NT2/D1 (cell line): ENCODE data around the gene TMEM51.

Source experiments
- DNase-seq: peaks from one replicate; pipeline ENCODE4 v3.0.0-alpha.2; 2011; ENCODE audit warnings: low read depth, low spot score
- H3K27me3 ChIP-seq: 2 replicates; pipeline ENCODE4 v1.6.0; 2011; ENCODE audit warnings: mild to moderate bottlenecking; ENCODE audit not compliant: insufficient read length, insufficient read depth
- H3K36me3 ChIP-seq: 2 replicates; pipeline ENCODE4 v1.6.1; 2011; ENCODE audit warnings: mild to moderate bottlenecking, low read length, mixed read lengths; ENCODE audit not compliant: insufficient read depth, insufficient read length
- H3K4me1 ChIP-seq: 2 replicates; pipeline ENCODE4 v1.5.1; 2011; ENCODE audit not compliant: insufficient read depth, insufficient read length
- H3K4me3 ChIP-seq: 2 replicates; pipeline ENCODE4 v1.5.1; 2011; ENCODE audit warnings: low read depth; ENCODE audit not compliant: insufficient read length
- H3K9ac ChIP-seq: 2 replicates; pipeline ENCODE4 v1.6.0; 2011; ENCODE audit warnings: low read depth; ENCODE audit not compliant: insufficient read length
- H3K9me3 ChIP-seq: 2 replicates; pipeline ENCODE4 v1.5.1; 2011; ENCODE audit warnings: mild to moderate bottlenecking, low read length; ENCODE audit not compliant: insufficient read depth
- SUZ12 ChIP-seq: IDR thresholded peaks from 2 replicates; pipeline ENCODE4 v1.6.1; 2011; ENCODE audit not compliant: insufficient read length, insufficient read depth; ENCODE audit errors: extremely low read depth
- YY1 ChIP-seq: IDR thresholded peaks from 2 replicates; pipeline ENCODE4 v1.6.1; 2011; ENCODE audit not compliant: insufficient read length, insufficient read depth
- ZNF274 ChIP-seq: IDR thresholded peaks from 2 replicates; pipeline ENCODE4 v1.6.1; 2011; ENCODE audit warnings: mild to moderate bottlenecking, low read depth, low read length

The TMEM51 gene

GRCh38 chr1:15176120-15176519, 22.6 kb downstream of the TMEM51 start:
- TF ChIP-seq SUZ12 (no peak), ZNF274 (no peak), YY1 (no peak)
- no peaks in the 10 kb centered on the region for H3K9me3 ChIP-seq
- no peaks in the 10 kb centered on the region for H3K27me3 ChIP-seq
- peaks cover 6% of the 10 kb centered on the region for H3K4me1 ChIP-seq
- H3K36me3 ChIP-seq: no peaks in the 10 kb centered on the region
- no peak overlapping the region for H3K4me3 ChIP-seq
- no peak for DNase-seq
- no peak overlapping the region for H3K9ac ChIP-seq

DNA sequence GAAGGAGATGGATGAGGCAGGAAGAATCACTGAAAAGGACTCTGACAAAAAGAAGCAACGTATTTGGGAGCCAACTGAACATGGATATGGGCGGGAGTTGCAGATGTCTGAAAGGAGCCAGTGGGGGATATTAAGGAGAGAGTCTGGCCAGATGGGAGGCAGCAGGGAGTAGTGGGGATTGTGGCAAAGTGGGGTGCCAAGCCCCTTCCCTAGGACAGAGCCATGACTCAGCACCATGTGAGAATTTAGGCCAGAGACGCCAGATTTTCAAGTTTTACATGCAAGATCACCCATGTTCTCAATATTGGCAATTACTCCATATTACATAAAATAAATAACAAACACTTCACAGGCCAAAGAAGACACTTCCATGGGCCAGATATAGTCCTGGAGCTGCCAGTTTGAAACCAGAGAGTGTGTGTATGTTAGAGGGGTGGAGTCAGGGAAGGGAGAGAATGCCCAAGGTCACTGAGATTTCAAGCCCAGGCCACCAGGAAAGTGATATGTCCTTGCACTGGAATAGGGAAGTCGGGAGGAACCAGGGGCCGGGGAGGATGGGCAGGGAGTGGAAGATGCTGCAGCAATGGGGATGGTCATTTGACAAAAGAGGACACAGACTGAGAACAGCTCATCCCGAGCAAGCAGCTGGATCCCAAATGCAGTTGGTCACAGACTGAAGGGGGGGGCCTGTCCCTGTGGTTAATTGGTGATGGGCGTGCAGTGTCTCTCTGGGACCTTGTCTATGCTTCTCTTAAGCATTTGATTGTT, 23.5 kb downstream of the TMEM51 start:
- DNase-seq: no peak
- Histone ChIP-seq H3K9me3 (no peaks in the 10 kb centered on the region), H3K36me3 (no peaks in the 10 kb centered on the region), H3K9ac (no peak overlapping the region), H3K4me3 (no peak overlapping the region), H3K4me1 (peaks cover 6% of the 10 kb centered on the region), H3K27me3 (no peaks in the 10 kb centered on the region)
- no peak for TF ChIP-seq YY1
- no peak for TF ChIP-seq ZNF274
- TF ChIP-seq SUZ12: no peak

- Histone ChIP-seq H3K9ac (no peak overlapping the region), H3K4me1 (peaks cover 6% of the 10 kb centered on the region), H3K4me3 (no peak overlapping the region), H3K36me3 (no peaks in the 10 kb centered on the region), H3K27me3 (no peaks in the 10 kb centered on the region), H3K9me3 (no peaks in the 10 kb centered on the region)
- TF ChIP-seq SUZ12 (no peak), YY1 (no peak), ZNF274 (no peak)
- no peak for DNase-seq
Observed at GRCh38 chr1:15177710-15178166, 24.2 kb downstream of the TMEM51 start.

- H3K27me3 ChIP-seq: no peaks in the 10 kb centered on the region
- no peak for DNase-seq
- no peak overlapping the region for H3K9ac ChIP-seq
- H3K4me3 ChIP-seq: no peak overlapping the region
- H3K36me3 ChIP-seq: no peaks in the 10 kb centered on the region
- TF ChIP-seq ZNF274 (no peak), SUZ12 (no peak), YY1 (no peak)
- H3K4me1 ChIP-seq: peaks cover 6% of the 10 kb centered on the region
- no peaks in the 10 kb centered on the region for H3K9me3 ChIP-seq
Observed at GRCh38 chr1:15178571-15179484, 25.3 kb downstream of the TMEM51 start.

- no peaks in the 10 kb centered on the region for H3K9me3 ChIP-seq
- TF ChIP-seq YY1: no peak
- no peak for TF ChIP-seq ZNF274
- TF ChIP-seq SUZ12: no peak
- H3K9ac ChIP-seq: no peak overlapping the region
- H3K36me3 ChIP-seq: no peaks in the 10 kb centered on the region
- no peak overlapping the region for H3K4me3 ChIP-seq
- H3K4me1 ChIP-seq: peaks cover 6% of the 10 kb centered on the region
- no peaks in the 10 kb centered on the region for H3K27me3 ChIP-seq
- no peak for DNase-seq
Observed at GRCh38 chr1:15179485-15179883, 25.9 kb downstream of the TMEM51 start.

DNA sequence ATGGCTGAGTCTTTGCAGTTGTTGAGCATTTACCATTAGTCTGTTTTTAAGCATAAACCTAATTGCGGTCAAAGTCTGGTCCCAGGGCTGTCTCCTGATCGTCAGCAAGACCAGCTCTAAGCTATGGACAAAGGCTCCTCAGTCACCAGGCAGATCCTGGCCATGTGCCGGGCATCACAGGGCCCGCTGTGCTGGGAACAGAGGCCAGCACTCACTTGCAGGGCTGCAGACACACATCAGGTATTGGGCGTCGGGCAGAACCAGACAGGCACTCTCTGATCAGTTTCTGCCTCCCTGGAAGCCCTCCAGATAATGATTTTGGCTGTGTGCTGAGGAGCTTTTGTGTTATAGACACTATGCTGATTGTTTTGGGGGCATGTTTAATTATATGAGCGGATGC, 26.6 kb downstream of the TMEM51 start:
- H3K9ac ChIP-seq: no peak overlapping the region
- no peak for DNase-seq
- no peaks in the 10 kb centered on the region for H3K9me3 ChIP-seq
- no peaks in the 10 kb centered on the region for H3K27me3 ChIP-seq
- peaks cover 6% of the 10 kb centered on the region for H3K4me1 ChIP-seq
- no peak for TF ChIP-seq ZNF274
- no peak for TF ChIP-seq SUZ12
- TF ChIP-seq YY1: no peak
- no peaks in the 10 kb centered on the region for H3K36me3 ChIP-seq
- H3K4me3 ChIP-seq: no peak overlapping the region

- DNase-seq: no peak
- Histone ChIP-seq H3K4me3 (no peak overlapping the region), H3K9ac (no peak overlapping the region), H3K9me3 (no peaks in the 10 kb centered on the region), H3K36me3 (no peaks in the 10 kb centered on the region), H3K4me1 (peaks cover 6% of the 10 kb centered on the region), H3K27me3 (no peaks in the 10 kb centered on the region)
- no peak for TF ChIP-seq ZNF274
- TF ChIP-seq YY1: no peak
- no peak for TF ChIP-seq SUZ12
Observed at GRCh38 chr1:15180945-15181523, 27.5 kb downstream of the TMEM51 start.
